ENCODE results near the gene PLVAP.

The PLVAP gene, protein sequence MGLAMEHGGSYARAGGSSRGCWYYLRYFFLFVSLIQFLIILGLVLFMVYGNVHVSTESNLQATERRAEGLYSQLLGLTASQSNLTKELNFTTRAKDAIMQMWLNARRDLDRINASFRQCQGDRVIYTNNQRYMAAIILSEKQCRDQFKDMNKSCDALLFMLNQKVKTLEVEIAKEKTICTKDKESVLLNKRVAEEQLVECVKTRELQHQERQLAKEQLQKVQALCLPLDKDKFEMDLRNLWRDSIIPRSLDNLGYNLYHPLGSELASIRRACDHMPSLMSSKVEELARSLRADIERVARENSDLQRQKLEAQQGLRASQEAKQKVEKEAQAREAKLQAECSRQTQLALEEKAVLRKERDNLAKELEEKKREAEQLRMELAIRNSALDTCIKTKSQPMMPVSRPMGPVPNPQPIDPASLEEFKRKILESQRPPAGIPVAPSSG

GRCh38 chr19:17376935-17377600 lies at the start of gene PLVAP:
PLVAP (minus strand) TSS chr19:17377342; CDS start chr19:17377288, 54 bp downstream.
- in situ Hi-C loops (cut with MboI; ENCODE audit: low sequenced_read_pairs), result no loop called here

- in situ Hi-C loops (cut with MboI; ENCODE audit: low sequenced_read_pairs), result no loop called here
These were observed 47.7 kb upstream of the PLVAP start for GRCh38 chr19:17424743-17425365.

DNA sequence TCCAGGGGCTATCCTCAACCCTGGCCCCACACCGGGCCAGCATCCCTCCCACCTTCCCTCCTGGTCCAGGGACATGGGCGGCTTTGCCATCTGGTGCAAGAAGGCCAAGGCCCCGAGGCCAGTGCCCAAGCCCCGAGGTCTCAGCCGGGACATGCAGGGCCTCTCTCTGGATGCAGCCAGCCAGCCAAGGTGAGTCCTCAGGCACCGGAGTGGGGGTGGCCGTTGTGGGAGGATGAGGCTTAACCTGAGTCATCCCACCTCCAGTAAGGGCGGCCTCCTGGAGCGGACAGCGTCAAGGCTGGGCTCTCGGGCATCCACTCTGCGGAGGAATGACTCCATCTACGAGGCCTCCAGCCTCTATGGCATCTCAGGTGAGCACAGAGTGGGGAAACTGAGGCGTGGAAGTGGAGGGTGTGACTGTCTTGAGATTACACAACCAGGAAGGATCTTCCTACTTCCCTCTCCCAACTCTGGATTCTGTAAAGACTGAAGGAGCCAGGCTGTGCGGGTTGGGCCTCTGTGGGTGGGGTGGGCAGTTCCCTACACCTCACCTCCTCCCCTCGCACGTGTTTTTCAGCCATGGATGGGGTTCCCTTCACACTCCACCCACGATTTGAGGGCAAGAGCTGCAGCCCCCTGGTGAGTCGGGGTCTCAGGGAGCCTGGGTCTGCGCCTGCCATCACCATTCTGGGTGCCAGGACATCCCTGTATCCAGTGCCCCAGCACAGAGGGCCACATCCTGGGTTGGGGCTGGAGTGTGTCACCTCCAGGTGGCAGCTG lies 46.5 kb upstream of the PLVAP start:
- in situ Hi-C loops (cut with MboI; ENCODE audit: low sequenced_read_pairs), result no loop called here

- in situ Hi-C loops (cut with MboI; ENCODE audit: low sequenced_read_pairs), result no loop called here
These were observed 44.8 kb upstream of the PLVAP start for GRCh38 chr19:17421942-17422341.

DNA sequence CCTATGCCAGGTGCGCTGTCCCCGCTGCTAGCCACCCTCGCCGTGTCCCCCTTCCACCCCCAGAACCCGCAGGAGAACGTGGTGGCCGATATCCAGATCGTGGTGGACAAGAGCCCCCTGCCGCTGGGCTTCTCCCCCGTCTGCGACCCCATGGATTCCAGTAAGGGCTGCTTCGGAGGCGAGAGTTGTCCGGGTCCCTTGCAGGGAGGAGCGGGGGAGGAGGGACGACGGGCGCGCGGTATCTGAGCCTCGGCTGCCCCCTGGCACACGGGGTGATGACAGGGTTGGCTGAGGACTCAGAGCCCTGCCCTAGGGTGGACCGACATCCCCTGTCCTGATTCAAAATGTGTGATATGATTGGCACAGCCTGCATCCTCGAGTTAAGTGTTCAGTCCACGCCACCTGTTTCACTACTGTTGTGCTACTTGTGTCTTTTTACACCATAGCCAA lies 43.4 kb upstream of the PLVAP start:
- in situ Hi-C loops (cut with MboI; ENCODE audit: low sequenced_read_pairs), result no loop called here

- in situ Hi-C loops (cut with MboI; ENCODE audit: low sequenced_read_pairs), result no loop called here
These were observed 42.7 kb upstream of the PLVAP start, which contains the start of gene MVB12A for GRCh38 chr19:17419621-17420474. MVB12A (plus strand) TSS chr19:17420047; CDS start chr19:17420136, 89 bp downstream.

DNA sequence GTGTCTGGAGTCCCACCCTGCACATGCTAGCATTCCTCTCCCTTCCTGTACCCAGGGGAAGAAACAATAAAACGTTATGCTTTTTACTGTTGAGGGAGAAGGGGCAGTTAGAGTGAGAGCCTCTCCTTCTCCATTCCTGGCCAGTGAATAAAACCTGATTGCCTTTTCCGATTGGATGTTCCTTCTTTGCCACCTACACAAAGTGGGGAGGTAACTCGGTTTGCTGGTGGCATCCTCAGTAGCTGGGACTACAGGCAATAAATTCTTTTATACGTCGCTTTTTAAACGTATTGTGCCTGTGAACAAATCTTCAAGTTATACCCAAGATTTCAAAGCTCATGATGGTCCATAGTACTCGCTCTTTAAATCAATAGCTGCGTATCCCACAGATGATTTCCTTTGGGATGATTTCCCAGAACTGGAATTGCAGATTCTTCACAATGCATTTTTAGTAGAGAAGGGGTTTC lies 42.0 kb upstream of the PLVAP start:
- in situ Hi-C loops (cut with MboI; ENCODE audit: low sequenced_read_pairs), result no loop called here

DNA sequence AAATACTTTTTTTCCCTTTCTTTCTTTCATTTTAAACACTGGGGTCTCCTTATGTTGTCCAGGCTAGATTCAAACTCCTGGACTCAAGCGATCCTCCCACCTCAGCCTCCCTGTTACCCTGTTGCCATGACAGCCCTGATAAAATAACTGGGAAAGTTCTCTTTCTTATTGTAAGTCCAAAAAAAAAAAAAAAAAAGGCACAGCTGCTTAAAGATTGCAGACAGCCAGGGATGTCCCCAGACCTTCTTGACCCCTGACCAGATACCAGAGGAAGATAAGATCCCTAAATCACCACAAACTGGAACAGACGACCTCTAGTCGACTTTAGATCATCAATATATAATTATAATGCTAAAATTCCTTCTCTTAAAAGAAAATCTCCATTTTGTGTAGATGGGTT lies 41.6 kb upstream of the PLVAP start:
- in situ Hi-C loops (cut with MboI; ENCODE audit: low sequenced_read_pairs), result no loop called here

DNA sequence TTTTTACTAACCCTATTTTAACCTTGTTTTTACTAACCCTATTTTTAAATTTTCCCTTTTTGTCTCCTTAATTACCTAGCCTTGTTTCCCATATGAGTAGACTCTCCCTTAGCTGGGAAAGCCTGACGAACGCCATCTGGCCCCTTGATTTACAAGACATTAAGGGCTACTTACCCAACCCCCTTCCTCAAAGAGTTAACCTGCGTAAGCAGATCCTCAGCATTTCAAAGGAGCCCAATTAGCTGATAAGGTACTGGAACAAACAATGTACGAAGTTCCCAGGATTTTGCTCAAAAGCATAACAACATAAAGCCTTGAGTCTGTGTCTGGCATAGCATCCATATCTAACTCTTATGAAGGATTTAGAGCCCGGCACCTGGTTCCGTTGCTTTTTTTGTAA lies 38.0 kb upstream of the PLVAP start:
- in situ Hi-C loops (cut with MboI; ENCODE audit: low sequenced_read_pairs), result no loop called here

DNA sequence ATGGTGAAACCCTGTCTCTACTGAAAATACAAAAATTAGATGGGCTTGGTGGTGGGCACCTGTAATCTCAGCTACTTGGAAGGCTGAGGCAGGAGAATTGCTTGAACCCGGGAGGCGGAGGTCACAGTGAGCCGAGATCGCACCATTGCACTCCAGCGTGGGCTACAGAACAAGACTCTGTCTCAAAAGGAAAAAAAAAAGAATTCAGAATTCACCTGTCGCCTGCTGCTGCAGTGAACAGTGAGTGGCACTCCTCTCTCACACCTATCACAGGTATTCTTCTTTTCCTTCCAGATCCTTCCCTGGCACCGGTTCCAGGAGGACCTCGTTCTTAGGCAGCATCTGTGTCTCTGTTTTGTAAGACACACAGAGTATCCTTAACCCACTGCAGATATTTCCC lies 37.0 kb upstream of the PLVAP start:
- in situ Hi-C loops (cut with MboI; ENCODE audit: low sequenced_read_pairs), result no loop called here

- in situ Hi-C loops (cut with MboI; ENCODE audit: low sequenced_read_pairs), result no loop called here
These were observed 34.7 kb upstream of the PLVAP start for GRCh38 chr19:17411801-17412200.

- in situ Hi-C loops (cut with MboI; ENCODE audit: low sequenced_read_pairs), result no loop called here
These were observed 32.8 kb upstream of the PLVAP start for GRCh38 chr19:17409990-17410389.

DNA sequence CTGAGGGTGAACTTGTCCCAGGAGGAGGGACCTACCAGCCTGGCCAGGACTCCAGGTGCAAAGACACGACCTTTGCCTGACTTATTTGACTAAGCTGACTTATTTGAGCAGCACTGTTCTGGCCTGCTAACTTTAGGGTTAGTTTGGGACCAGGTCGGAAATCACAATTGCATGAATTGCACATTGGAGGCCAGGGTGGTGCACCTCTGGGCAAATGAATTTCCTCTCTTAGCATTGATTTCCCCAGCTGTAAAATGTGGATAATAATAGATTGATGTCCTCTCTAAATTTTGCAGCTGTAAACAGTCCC lies 29.7 kb upstream of the PLVAP start:
- in situ Hi-C loops (cut with MboI; ENCODE audit: low sequenced_read_pairs), result no loop called here

DNA sequence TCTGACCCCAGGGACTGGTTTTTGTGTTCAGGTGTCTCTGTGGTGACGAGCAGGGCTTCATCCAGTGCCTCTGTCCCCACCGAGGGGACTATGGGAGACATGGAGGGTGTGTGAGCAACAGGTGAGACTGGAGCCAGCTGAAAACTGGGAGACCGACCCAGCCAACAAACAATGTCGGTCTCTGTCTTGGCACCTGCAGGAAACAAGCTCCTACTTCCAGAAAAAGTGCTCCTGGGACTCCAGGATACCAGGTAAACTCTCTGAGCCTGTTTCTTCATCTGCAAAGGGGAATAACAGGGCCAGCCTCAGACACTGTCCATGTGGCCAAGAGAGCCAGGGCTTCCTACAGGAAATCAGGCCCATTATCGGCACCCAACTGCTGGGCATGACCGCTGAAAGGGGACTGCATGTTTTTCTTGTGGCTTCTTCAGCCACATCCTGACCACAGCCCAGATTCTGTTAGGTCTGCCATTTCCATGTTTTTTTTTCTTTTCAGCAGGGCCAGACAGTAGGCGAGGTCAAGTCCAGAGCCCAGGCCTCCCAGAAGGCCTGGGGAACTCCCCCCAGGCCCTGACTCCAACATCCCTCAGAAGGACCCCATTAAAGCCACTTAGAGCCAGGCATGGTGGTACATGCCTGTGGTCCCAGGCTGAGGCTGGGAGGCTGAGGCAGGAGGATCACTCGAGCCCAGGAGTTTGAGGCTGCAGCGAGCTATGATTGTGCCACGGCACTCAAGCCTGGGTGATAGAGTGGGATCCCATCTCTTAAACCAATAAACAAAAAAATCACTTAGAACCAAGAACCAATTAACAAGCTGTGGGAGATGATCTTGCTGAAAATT lies 29.1 kb upstream of the PLVAP start:
- in situ Hi-C loops (cut with MboI; ENCODE audit: low sequenced_read_pairs), result no loop called here

DNA sequence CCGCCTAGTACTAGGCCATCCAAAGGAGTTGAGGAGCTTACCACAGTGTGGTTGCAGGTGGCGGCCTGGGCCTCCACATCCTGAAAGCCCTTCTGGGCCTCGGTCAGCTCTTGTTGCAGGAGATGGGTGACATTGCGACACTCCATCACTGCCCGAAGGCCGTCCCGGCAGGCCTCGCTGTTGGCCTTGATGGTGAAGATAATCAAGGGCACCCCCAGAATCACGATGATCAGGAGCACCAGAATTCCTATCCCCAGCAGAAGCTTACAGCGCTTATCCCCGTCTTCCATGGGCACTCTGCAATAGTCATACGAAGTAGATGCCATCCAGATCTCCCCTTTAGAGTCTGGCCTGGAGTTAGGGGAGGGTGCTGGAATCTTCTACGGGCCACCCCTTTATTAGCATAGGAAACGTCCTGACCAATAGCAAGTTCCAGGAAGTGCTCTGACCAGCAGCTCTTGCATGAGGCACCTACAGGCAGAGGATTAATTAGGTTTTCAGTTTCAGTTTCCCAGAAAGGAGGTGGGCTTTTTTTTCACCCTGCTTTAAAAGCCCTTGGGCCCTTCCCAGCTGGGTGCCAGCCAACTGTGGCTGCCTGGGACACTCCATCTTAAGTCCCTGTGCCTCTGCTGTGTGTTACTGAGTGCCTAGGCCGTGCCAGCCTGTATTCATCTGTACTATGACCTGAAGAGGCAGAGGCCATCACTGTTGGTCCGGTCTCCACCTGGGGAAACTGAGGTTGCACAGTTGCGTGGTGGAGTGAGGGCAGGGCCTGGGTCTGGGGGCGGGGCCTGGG lies 28.3 kb upstream of the PLVAP start, which contains the start of gene BST2:
TSS of gene BST2 (minus strand) at position 381 of the 796 bp plus-strand sequence. CDS start at position 326, 55 bp downstream.
- in situ Hi-C loops (cut with MboI; ENCODE audit: low sequenced_read_pairs), result no loop called here

DNA sequence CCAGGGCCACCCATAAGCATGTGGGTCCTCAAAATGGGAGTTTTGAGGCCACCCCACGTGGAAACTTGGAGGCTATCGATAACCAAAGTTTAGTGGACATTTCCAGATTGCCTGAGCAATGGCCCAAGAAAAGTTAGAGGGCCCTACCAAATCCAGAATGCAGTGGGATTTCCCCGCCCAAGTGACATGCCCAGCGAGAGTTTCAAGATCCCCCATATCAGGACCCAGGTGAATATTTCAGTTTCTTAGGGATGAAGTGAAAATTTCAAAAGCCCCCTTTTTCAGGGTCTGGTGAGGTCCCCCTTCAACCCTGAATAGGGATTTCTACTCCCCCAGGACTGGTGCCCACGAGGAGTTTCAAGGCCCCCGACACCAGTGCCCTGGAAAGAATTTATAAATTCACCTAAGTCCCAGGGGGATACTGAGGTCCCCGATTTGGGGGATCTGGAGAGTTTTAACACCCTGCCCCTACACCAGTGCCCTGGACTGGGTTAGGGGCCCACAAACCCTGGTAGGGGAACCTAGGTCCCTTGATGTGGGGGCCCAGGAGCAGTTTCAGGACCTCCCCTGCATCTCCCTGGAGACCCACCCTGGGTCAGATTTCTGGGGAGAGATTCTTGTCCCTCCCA lies 27.6 kb upstream of the PLVAP start:
- in situ Hi-C loops (cut with MboI; ENCODE audit: low sequenced_read_pairs), result no loop called here

DNA sequence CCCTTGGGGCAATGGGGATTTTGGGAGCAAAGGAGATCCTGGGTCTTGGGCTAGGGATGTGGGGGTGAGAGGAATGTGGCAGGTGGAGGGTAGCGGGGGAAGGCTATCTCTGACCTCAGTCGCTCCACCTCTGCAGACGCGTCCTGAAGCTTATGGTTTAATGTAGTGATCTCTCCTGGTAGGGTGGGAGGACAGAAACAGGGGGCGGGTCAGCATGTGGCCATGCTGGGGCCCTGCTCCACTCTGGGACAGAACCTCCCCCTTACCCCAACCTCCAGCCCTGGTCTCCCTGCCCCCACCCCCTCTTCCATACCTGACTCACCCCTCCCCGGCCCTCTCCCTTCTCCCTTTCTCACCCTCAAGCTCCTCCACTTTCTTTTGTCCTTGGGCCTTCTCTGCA lies 26.9 kb upstream of the PLVAP start:
- in situ Hi-C loops (cut with MboI; ENCODE audit: low sequenced_read_pairs), result no loop called here

Measured in HL-60/S4 treated with phorbol 12-myristate 13-acetate at 8.2 ng/mL for 4 days and 3 days (cell line).